Transverse colon (tissue), 4 donors: ENCODE results near the gene UNC93A. TPM values are rescaled to one million over a fixed set of nuclear protein-coding genes. Genes with fewer than 3 reads are reported as not detected.

Experiments used
- DNase-seq: peaks from one replicate; pipeline ENCODE4 v3.0.0-alpha.2; 2019
- H3K27ac ChIP-seq, 4 donors: fragments of 200-600 bp; sonication (generic); 2 replicates each; pipeline ENCODE4 v1.5.1; 2016 to 2018; ENCODE audit warnings: inconsistent platforms in 4 of 4
- H3K27me3 ChIP-seq: fragments of 200-600 bp; sonication (generic); 2 replicates; pipeline ENCODE4 v1.5.1; 2017; ENCODE audit warnings: inconsistent platforms
- H3K36me3 ChIP-seq, 4 donors: fragments of 200-600 bp; sonication (generic); 2 replicates each; pipeline ENCODE4 v1.5.1; 2017 to 2019; ENCODE audit warnings: inconsistent platforms in 4 of 4
- H3K4me1 ChIP-seq, 4 donors: fragments of 200-600 bp; sonication (generic); 2 replicates each; pipeline ENCODE4 v1.5.1; 2017 to 2020; ENCODE audit warnings: inconsistent platforms in 4 of 4
- H3K4me3 ChIP-seq, 4 donors: fragments of 200-600 bp; sonication (generic); 1 replicate in 1 of 4; 2 replicates in 3 of 4; pipeline versions ENCODE4 v1.5.1 to v1.6.1; 2017 to 2019; ENCODE audit warnings: inconsistent platforms in 4 of 4
- H3K9me3 ChIP-seq, 2 donors: fragments of 200-600 bp; sonication (generic); 2 replicates each; pipeline ENCODE4 v1.5.1; 2017 to 2019; ENCODE audit warnings: inconsistent platforms in 2 of 2
- CTCF ChIP-seq, 5 experiments: fragments of 200-600 bp in 3 of 5; fragments of 450-650 bp in 2 of 5; sonication (generic) in 3 of 5; IDR thresholded peaks; 1 replicate in 2 of 5; 2 replicates in 3 of 5; pipeline ENCODE4 v1.5.1; 2016 to 2017; ENCODE audit warnings: antibody characterized with exemption in 5 of 5, inconsistent platforms in 3 of 5, mild to moderate bottlenecking in 2 of 5, moderate library complexity in 1 of 5
- EP300 ChIP-seq: sonication (generic); formaldehyde crosslinking; IDR thresholded peaks from one replicate; pipeline ENCODE4 v1.6.1; 2017; ENCODE audit warnings: antibody characterized with exemption, low read depth
- POLR2A ChIP-seq: fragments of 450-650 bp; IDR thresholded peaks from one replicate; pipeline ENCODE4 v1.6.1; 2016; ENCODE audit warnings: antibody characterized with exemption, mild to moderate bottlenecking, moderate library complexity
- POLR2AphosphoS5 ChIP-seq, 3 donors: sonication (generic); formaldehyde crosslinking; IDR thresholded peaks; one replicate each; pipeline ENCODE4 v1.6.1; 2016; ENCODE audit warnings: antibody characterized with exemption in 3 of 3
- WGBS, 2 donors: methylation state at CpG; one replicate each; pipeline ENCODE4 v1.1.5; 2018; ENCODE audit warnings: low coverage in 1 of 2; 5-methylcytosine and 5-hydroxymethylcytosine counted together
- in situ Hi-C, 4 donors: fragments of 200-750 bp; cut with MboI; loops; one replicate each; pipeline versions ENCODE4 v1.15.0 to v1.15.1; 2017; ENCODE audit warnings: low sequenced_read_pairs in 3 of 4, low pct_ligation_motif_present in 1 of 4, low pct_unique_long_range_greater_than_20kb in 1 of 4
- intact Hi-C: fragments of 100-400 bp; cut with DNase I; formaldehyde crosslinking; loops from one replicate; pipeline ENCODE4 v1.15.1; 2023; ENCODE audit warnings: low total_unique reads
- total RNA-seq, 4 donors: library from RNA; depleted of rRNA; stranded (reverse); fragments of >200 nt; gene quantifications; one replicate each; pipeline ENCODE4 v1.1.0, GENCODE V29; 2016

UNC93A gene
- total RNA-seq, 4 donors from 2014 or later: not detected

- intact Hi-C loops: no loop called here
Measured at GRCh38 chr6:167327391-167327790, 36.3 kb downstream of the UNC93A start.

GRCh38 chr6:167328086-167328485 is 37.0 kb downstream of the UNC93A start:
- intact Hi-C loops (no loop called here), in situ Hi-C loops (no loop called here)
- no peak for DNase-seq
- WGBS, 2 donors: 91 to 98% methylated on average over 5 of the region's 5 CpGs
- no peak for TF ChIP-seq CTCF (IDR thresholded peaks at IDR 0.05)
- no peak for TF ChIP-seq POLR2A
- no peak for TF ChIP-seq EP300
- TF ChIP-seq POLR2AphosphoS5 (IDR thresholded peaks at IDR 0.05): no peak
- Histone ChIP-seq H3K27me3 (no peaks in the 10 kb centered on the region), H3K36me3 (no peaks in the 10 kb centered on the region), H3K4me1 (no peaks in the 10 kb centered on the region), H3K4me3 (no peak overlapping the region), H3K9me3 (no peaks in the 10 kb centered on the region), H3K27ac (no peak overlapping the region)

More at GRCh38 chr6:167327391-167327790, 36.3 kb downstream of the UNC93A start:
- H3K36me3 ChIP-seq: no peaks in the 10 kb centered on the region
- H3K4me3 ChIP-seq: no peak overlapping the region
- no peak overlapping the region for H3K27ac ChIP-seq
- TF ChIP-seq POLR2A: no peak
- TF ChIP-seq EP300: no peak
- no peak for TF ChIP-seq CTCF (IDR thresholded peaks at IDR 0.05)
- no peak for TF ChIP-seq POLR2AphosphoS5 (IDR thresholded peaks at IDR 0.05)
- no peak for DNase-seq
- no peaks in the 10 kb centered on the region for H3K4me1 ChIP-seq
- in situ Hi-C loops: no loop called here
- no peaks in the 10 kb centered on the region for H3K9me3 ChIP-seq
- H3K27me3 ChIP-seq: no peaks in the 10 kb centered on the region
- WGBS, 2 donors: 64 to 65% methylated on average over 2 to 4 of the region's 4 CpGs

GRCh38 chr6:167329014-167329413 is 37.9 kb downstream of the UNC93A start:
- Histone ChIP-seq H3K36me3 (no peaks in the 10 kb centered on the region), H3K9me3 (no peaks in the 10 kb centered on the region), H3K4me1 (no peaks in the 10 kb centered on the region), H3K4me3 (no peak overlapping the region), H3K27ac (no peak overlapping the region), H3K27me3 (no peaks in the 10 kb centered on the region)
- DNase-seq: no peak
- intact Hi-C loops: no loop called here
- TF ChIP-seq CTCF (IDR thresholded peaks at IDR 0.05): no peak
- no peak for TF ChIP-seq EP300
- no peak for TF ChIP-seq POLR2A
- TF ChIP-seq POLR2AphosphoS5 (IDR thresholded peaks at IDR 0.05): no peak
- 81 to 88% methylated on average over 8 of the region's 8 CpGs for WGBS, 2 donors
- in situ Hi-C loops: no loop called here

GRCh38 chr6:167330750-167331149 is 39.6 kb downstream of the UNC93A start:
- H3K36me3 ChIP-seq: no peaks in the 10 kb centered on the region
- no peaks in the 10 kb centered on the region for H3K27me3 ChIP-seq
- H3K4me3 ChIP-seq: no peak overlapping the region
- no peaks in the 10 kb centered on the region for H3K4me1 ChIP-seq
- no peak for DNase-seq
- WGBS, 2 donors: 81% methylated on average over 9 of the region's 9 CpGs; no CpG with 5 or more reads in 1 of the 2 donors
- intact Hi-C loops (no loop called here), in situ Hi-C loops (no loop called here)
- H3K27ac ChIP-seq: no peak overlapping the region
- TF ChIP-seq POLR2AphosphoS5 (IDR thresholded peaks at IDR 0.05): no peak
- no peak for TF ChIP-seq CTCF (IDR thresholded peaks at IDR 0.05)
- no peak for TF ChIP-seq EP300
- no peak for TF ChIP-seq POLR2A
- H3K9me3 ChIP-seq: no peaks in the 10 kb centered on the region
